H1 (cell line): ENCODE measurements around the gene INHBB.

Experiments
- CHD1 ChIP-seq: IDR thresholded peaks from 2 replicates; pipeline ENCODE4 v1.6.1; 2012; ENCODE audit warnings: low read depth, low read length, improper control_type of control experiment
- EP300 ChIP-seq, 2 experiments: IDR thresholded peaks; 1 replicate in 1 of 2; 2 replicates in 1 of 2; pipeline ENCODE4 v1.6.1; 2011 to 2012; ENCODE audit warnings: low read depth in 2 of 2, low read length in 2 of 2, mild to moderate bottlenecking in 2 of 2, borderline replicate concordance in 1 of 2, inconsistent platforms in 1 of 2, moderate library complexity in 1 of 2
- EZH2 ChIP-seq: fragments of 200-600 bp; sonication (generic); IDR thresholded peaks from 2 replicates; pipeline ENCODE4 v1.7.1; 2012; ENCODE audit warnings: low read depth, mild to moderate bottlenecking, moderate library complexity, low read length, inconsistent platforms; ENCODE audit not compliant: severe bottlenecking
- TF ChIP-seq, protein P1 (sequence below), 3 experiments: IDR thresholded peaks; 1 replicate in 2 of 3; 2 replicates in 1 of 3; pipeline versions ENCODE4 v1.5.1 to v1.6.1; 2011; ENCODE audit warnings: low read length in 3 of 3, mild to moderate bottlenecking in 3 of 3, inconsistent platforms in 2 of 3, low read depth in 1 of 3, moderate library complexity in 1 of 3; ENCODE audit not compliant: insufficient read depth in 1 of 3; ENCODE audit errors: control extremely low read depth in 1 of 3

DNA sequence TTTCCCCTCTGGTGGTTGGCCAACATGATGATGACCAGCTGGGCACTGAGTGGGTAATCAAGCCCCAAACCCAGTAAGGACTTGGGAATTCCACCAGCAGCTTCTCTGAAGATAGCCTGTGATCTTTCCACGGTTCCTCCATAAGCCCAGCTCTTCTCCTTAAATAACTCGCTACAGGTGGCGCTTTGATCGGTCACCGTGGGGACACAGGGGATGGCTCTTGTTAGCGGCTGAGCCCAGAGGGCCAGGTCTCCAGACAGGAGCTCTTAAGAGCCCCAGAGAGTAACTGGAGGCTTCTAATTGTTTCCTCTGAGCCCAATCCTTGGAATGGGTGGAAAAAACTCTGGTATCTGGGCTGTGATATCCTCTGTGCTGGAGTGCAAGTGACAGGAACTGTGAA lies 13.6 kb upstream of the INHBB start:
- TF ChIP-seq EZH2: no peak
- TF ChIP-seq, protein P1, sequence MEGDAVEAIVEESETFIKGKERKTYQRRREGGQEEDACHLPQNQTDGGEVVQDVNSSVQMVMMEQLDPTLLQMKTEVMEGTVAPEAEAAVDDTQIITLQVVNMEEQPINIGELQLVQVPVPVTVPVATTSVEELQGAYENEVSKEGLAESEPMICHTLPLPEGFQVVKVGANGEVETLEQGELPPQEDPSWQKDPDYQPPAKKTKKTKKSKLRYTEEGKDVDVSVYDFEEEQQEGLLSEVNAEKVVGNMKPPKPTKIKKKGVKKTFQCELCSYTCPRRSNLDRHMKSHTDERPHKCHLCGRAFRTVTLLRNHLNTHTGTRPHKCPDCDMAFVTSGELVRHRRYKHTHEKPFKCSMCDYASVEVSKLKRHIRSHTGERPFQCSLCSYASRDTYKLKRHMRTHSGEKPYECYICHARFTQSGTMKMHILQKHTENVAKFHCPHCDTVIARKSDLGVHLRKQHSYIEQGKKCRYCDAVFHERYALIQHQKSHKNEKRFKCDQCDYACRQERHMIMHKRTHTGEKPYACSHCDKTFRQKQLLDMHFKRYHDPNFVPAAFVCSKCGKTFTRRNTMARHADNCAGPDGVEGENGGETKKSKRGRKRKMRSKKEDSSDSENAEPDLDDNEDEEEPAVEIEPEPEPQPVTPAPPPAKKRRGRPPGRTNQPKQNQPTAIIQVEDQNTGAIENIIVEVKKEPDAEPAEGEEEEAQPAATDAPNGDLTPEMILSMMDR (IDR thresholded peaks at IDR 0.05; ENCODE audit: control extremely low read depth in 1 of 3, insufficient read depth in 1 of 3, low read depth in 1 of 3, low read length in 3 of 3): no peak
- no peak for TF ChIP-seq CHD1
- TF ChIP-seq EP300 (IDR thresholded peaks at IDR 0.05; ENCODE audit: borderline replicate concordance in 1 of 2, low read depth in 2 of 2, low read length in 2 of 2): no peak
